Measurements from ENCODE around the gene CAMTA1. TPM values are rescaled to one million over a fixed set of nuclear protein-coding genes. Genes with fewer than 3 reads are reported as not detected.
"Not testable (repeated sequence)": the region's sequence is repeated elsewhere in the genome, so short reads cannot be mapped to it uniquely, and the experiment has no call there.

Gene CAMTA1
- polyA plus RNA-seq, 1 experiment, result 64.9 TPM

GRCh38 chr1:6918186-6918924 is 133.1 kb downstream of the CAMTA1 start:
- peaks cover 5% of the 10 kb centered on the region for H3K27me3 ChIP-seq (ENCODE audit: control insufficient read depth, insufficient read depth, low read length)
- CTCF ChIA-PET, result no interaction called here
- no peak for DNase-seq (ENCODE audit: low read depth, low spot score)
- H3K9me3 ChIP-seq (ENCODE audit: control insufficient read depth, insufficient read depth, low read length), result peaks cover 5% of the 10 kb centered on the region
- H3K4me3 ChIP-seq (ENCODE audit: low read depth, low read length), result no peak overlapping the region
- POLR2A ChIA-PET, result no interaction called here
- H3K27ac ChIP-seq (ENCODE audit: low read depth, low read length), result no peak overlapping the region
- TF ChIP-seq CTCF (IDR thresholded peaks at IDR 0.05; ENCODE audit: low read depth, low read length), result no peak

GRCh38 chr1:6918925-6919511 is 133.8 kb downstream of the CAMTA1 start:
- DNase-seq (ENCODE audit: low read depth, low spot score), result no peak
- H3K27me3 ChIP-seq (ENCODE audit: control insufficient read depth, insufficient read depth, low read length), result peaks cover 7% of the 10 kb centered on the region
- POLR2A ChIA-PET, result no interaction called here
- CTCF ChIA-PET, result no interaction called here
- H3K4me3 ChIP-seq (ENCODE audit: low read depth, low read length), result no peak overlapping the region
- H3K9me3 ChIP-seq (ENCODE audit: control insufficient read depth, insufficient read depth, low read length), result no peaks in the 10 kb centered on the region; the same call in none of the 2 replicates
- no peak for TF ChIP-seq CTCF (IDR thresholded peaks at IDR 0.05; ENCODE audit: low read depth, low read length)
- H3K27ac ChIP-seq (ENCODE audit: low read depth, low read length), result no peak overlapping the region

- CTCF ChIA-PET; POLR2A ChIA-PET; DNase-seq (ENCODE audit: low read depth, low spot score); H3K27ac ChIP-seq (ENCODE audit: low read depth, low read length); H3K4me3 ChIP-seq (ENCODE audit: low read depth, low read length); H3K9me3 ChIP-seq (ENCODE audit: control insufficient read depth, insufficient read depth, low read length): not testable (repeated sequence)
- peaks cover 25% of the 10 kb centered on the region for H3K27me3 ChIP-seq (ENCODE audit: control insufficient read depth, insufficient read depth, low read length)
Measured at GRCh38 chr1:6921506-6921905, 136.3 kb downstream of the CAMTA1 start.

GRCh38 chr1:6922096-6922931 is 137.1 kb downstream of the CAMTA1 start:
- CTCF ChIA-PET, result no interaction called here

GRCh38 chr1:6923012-6923411 is 137.8 kb downstream of the CAMTA1 start:
- no peak overlapping the region for H3K27ac ChIP-seq (ENCODE audit: low read depth, low read length)
- peaks cover 34% of the 10 kb centered on the region for H3K27me3 ChIP-seq (ENCODE audit: control insufficient read depth, insufficient read depth, low read length)
- CTCF ChIA-PET, result no interaction called here
- TF ChIP-seq CTCF (IDR thresholded peaks at IDR 0.05; ENCODE audit: low read depth, low read length), result no peak
- POLR2A ChIA-PET, result no interaction called here
- H3K4me3 ChIP-seq (ENCODE audit: low read depth, low read length), result no peak overlapping the region
- no peak for DNase-seq (ENCODE audit: low read depth, low spot score)
- H3K9me3 ChIP-seq (ENCODE audit: control insufficient read depth, insufficient read depth, low read length), result no peaks in the 10 kb centered on the region; the same call in none of the 2 replicates

More at GRCh38 chr1:6922096-6922931, 137.1 kb downstream of the CAMTA1 start:
- no peak for TF ChIP-seq CTCF (IDR thresholded peaks at IDR 0.05; ENCODE audit: low read depth, low read length)
- Histone ChIP-seq H3K27ac (ENCODE audit: low read depth, low read length) (no peak overlapping the region), H3K9me3 (ENCODE audit: control insufficient read depth, insufficient read depth, low read length) (no peaks in the 10 kb centered on the region; the same call in none of the 2 replicates), H3K4me3 (ENCODE audit: low read depth, low read length) (no peak overlapping the region), H3K27me3 (ENCODE audit: control insufficient read depth, insufficient read depth, low read length) (peaks cover 27% of the 10 kb centered on the region)
- no peak for DNase-seq (ENCODE audit: low read depth, low spot score)
- POLR2A ChIA-PET, result no interaction called here
